GM12878 (cell line): ENCODE results near the gene EHD1. TPM values are rescaled to one million over a fixed set of nuclear protein-coding genes. Genes with fewer than 3 reads are reported as not detected.

Experiments
- ATF2 ChIP-seq: IDR thresholded peaks from 2 replicates; pipeline ENCODE4 v1.6.1; 2012; ENCODE audit warnings: low read length, inconsistent platforms
- CEBPB ChIP-seq, 2 experiments: fragments of 150-350 bp in 1 of 2; IDR thresholded peaks; 2 replicates each; pipeline ENCODE4 v1.6.1; 2012 to 2014; ENCODE audit warnings: low read depth in 2 of 2, low read length in 2 of 2, borderline replicate concordance in 1 of 2, inconsistent platforms in 1 of 2
- E4F1 ChIP-seq: fragments of 450-650 bp; IDR thresholded peaks from 2 replicates; pipeline ENCODE4 v1.6.1; 2018; ENCODE audit warnings: borderline replicate concordance, mild to moderate bottlenecking; ENCODE audit not compliant: partially characterized antibody
- EZH2 ChIP-seq: IDR thresholded peaks from 2 replicates; pipeline ENCODE4 v1.6.1; 2012; ENCODE audit warnings: low read depth, mild to moderate bottlenecking, control low read depth, inconsistent platforms, low read length, borderline replicate concordance; ENCODE audit not compliant: control insufficient read depth
- FOXM1 ChIP-seq: IDR thresholded peaks from 2 replicates; pipeline ENCODE4 v1.6.1; 2012; ENCODE audit warnings: low read depth, mild to moderate bottlenecking, inconsistent platforms, low read length, moderate library complexity
- IRF3 ChIP-seq: fragments of 450-650 bp; IDR thresholded peaks from 2 replicates; pipeline ENCODE4 v1.6.1; 2014; ENCODE audit warnings: mild to moderate bottlenecking
- JUNB ChIP-seq: IDR thresholded peaks from 2 replicates; pipeline ENCODE4 v1.6.1; 2016; ENCODE audit warnings: antibody characterized with exemption, mild to moderate bottlenecking
- MXI1 ChIP-seq: fragments of 150-350 bp; IDR thresholded peaks from 2 replicates; pipeline ENCODE4 v1.6.1; 2011; ENCODE audit warnings: low read depth, mild to moderate bottlenecking, inconsistent platforms, low read length, improper control_type of control experiment
- NRF1 ChIP-seq: conservative IDR thresholded peaks from 2 replicates; pipeline ENCODE4 v1.6.1; 2011; ENCODE audit warnings: mild to moderate bottlenecking, low read depth, low read length, improper control_type of control experiment
- PAX5 ChIP-seq: IDR thresholded peaks from 2 replicates; pipeline ENCODE4 v1.6.1; 2011; ENCODE audit warnings: low read depth, low read length, borderline replicate concordance
- POLR2AphosphoS2 ChIP-seq: IDR thresholded peaks from 2 replicates; pipeline ENCODE4 v1.6.1; 2011; ENCODE audit warnings: low read depth, mild to moderate bottlenecking, low read length, improper control_type of control experiment, moderate library complexity
- TCF12 ChIP-seq: IDR thresholded peaks from 2 replicates; pipeline ENCODE4 v1.6.1; 2011; ENCODE audit warnings: low read depth, mild to moderate bottlenecking, low read length
- ZNF592 ChIP-seq: fragments of 450-650 bp; IDR thresholded peaks from 2 replicates; pipeline ENCODE4 v1.6.1; 2017; ENCODE audit warnings: mild to moderate bottlenecking, moderate library complexity
- ZNF687 ChIP-seq: fragments of 450-650 bp; IDR thresholded peaks from 2 replicates; pipeline ENCODE4 v1.6.1; 2017; ENCODE audit warnings: mild to moderate bottlenecking, moderate library complexity
- polyA plus RNA-seq, 11 experiments: library from polyadenylated mRNA; depleted of rRNA in 4 of 11; unstranded in 6 of 11; stranded (reverse) in 5 of 11; fragments of >200 nt; fragmentation: Nextera tagmentation in 4 of 11; fragmentation: Illumina TruSeq in 1 of 11; extraction: Ambion mirVana in 4 of 11; extraction: Trizol in 1 of 11; gene quantifications; 1 replicate in 1 of 11; 2 replicates in 10 of 11; pipeline versions ENCODE4 v1.2.1 to v1.2.3, GENCODE V29; 2011 to 2016; ENCODE audit warnings: inconsistent platforms in 2 of 11, missing spikeins in 2 of 11, low read depth in 1 of 11
- total RNA-seq, 4 experiments: library from RNA; depleted of rRNA in 3 of 4; stranded (reverse); fragments of >200 nt in 3 of 4; fragmentation: Illumina TruSeq in 1 of 4; extraction: Trizol in 1 of 4; gene quantifications; 2 replicates each; pipeline versions ENCODE4 v1.2.1 to v1.2.3, GENCODE V29; 2013 to 2021

The EHD1 gene
- total and polyA plus RNA-seq, 10 of the 15 experiments (the other 5 are each of a cell fraction or from before 2014, with no cell fraction given) = 1.0 to 165 (median 66.5) TPM

- no peak for TF ChIP-seq ZNF592
- peak; percentile 86 for TF ChIP-seq MXI1
- TF ChIP-seq IRF3 = no peak
- peak; percentile 14; the same call in 1 of the 2 replicates for TF ChIP-seq NRF1
- 0 out of 2 replicates have a peak, but pooled peaks have one; percentile 18 for TF ChIP-seq POLR2AphosphoS2
- no peak for TF ChIP-seq FOXM1
- 0 out of 2 replicates have a peak, but pooled peaks have one; percentile 13 for TF ChIP-seq ZNF687
- peak; percentile 44 for TF ChIP-seq JUNB
- TF ChIP-seq TCF12 = peak; percentile 86
- TF ChIP-seq EZH2 = no peak
- TF ChIP-seq PAX5 = peak; percentile 73
- peak; percentile 98 for TF ChIP-seq ATF2
- no peak for TF ChIP-seq CEBPB (IDR thresholded peaks at IDR 0.05; ENCODE audit: borderline replicate concordance in 1 of 2, low read depth in 2 of 2, low read length in 2 of 2)
- TF ChIP-seq E4F1 = no peak
Observed at GRCh38 chr11:64923944-64924909, 45.8 kb upstream of the EHD1 start, which contains the start of gene PPP2R5B (continued).
